HL-60 (cell line): ENCODE measurements around the gene AGMO.

Experiments
- CTCF ChIP-seq: IDR thresholded peaks from one replicate; pipeline ENCODE4 v1.5.1; 2011; ENCODE audit warnings: low read length, control low read depth, inconsistent platforms; ENCODE audit not compliant: insufficient read depth
- GABPA ChIP-seq: IDR thresholded peaks from 2 replicates; pipeline ENCODE4 v1.6.1; 2012; ENCODE audit warnings: low read depth
- POLR2AphosphoS5 ChIP-seq: IDR thresholded peaks from 2 replicates; pipeline ENCODE4 v1.6.1; 2012; ENCODE audit warnings: low read depth
- REST ChIP-seq: IDR thresholded peaks from 2 replicates; pipeline ENCODE4 v1.6.1; 2012; ENCODE audit warnings: low read depth; ENCODE audit not compliant: insufficient replicate concordance
- SPI1 ChIP-seq: IDR thresholded peaks from 2 replicates; pipeline ENCODE4 v1.6.1; 2012; ENCODE audit warnings: low read depth, mild to moderate bottlenecking, borderline replicate concordance

GRCh38 chr7:15334536-15335263 is 227.1 kb downstream of the AGMO start:
- no peak for TF ChIP-seq CTCF
- no peak for TF ChIP-seq POLR2AphosphoS5
- TF ChIP-seq REST: no peak
- no peak for TF ChIP-seq GABPA
- no peak for TF ChIP-seq SPI1
